SK-N-DZ (cell line): ENCODE results near the gene SLC25A21.

Source experiments
- DNase-seq: peaks from one replicate; pipeline ENCODE4 v3.0.0-alpha.2; 2015; ENCODE audit warnings: low spot score

The SLC25A21 gene

GRCh38 chr14:36664322-36665193 is 507.8 kb downstream of the SLC25A21 start:
- DNase-seq = no peak

- no peak for DNase-seq
Observed at GRCh38 chr14:36663404-36664321, 508.7 kb downstream of the SLC25A21 start.

- DNase-seq = no peak
Observed at GRCh38 chr14:36662543-36663403, 509.6 kb downstream of the SLC25A21 start.

- DNase-seq = no peak
Observed at GRCh38 chr14:36662258-36662542, 510.2 kb downstream of the SLC25A21 start.

GRCh38 chr14:36661506-36662257 is 510.7 kb downstream of the SLC25A21 start, which contains the start of gene PAX9:
TSS of gene PAX9 (plus strand) at chr14:36661860. CDS start at chr14:36662090, 230 bp downstream.
- no peak for DNase-seq

- no peak for DNase-seq
Observed at GRCh38 chr14:36660736-36661505, 511.5 kb downstream of the SLC25A21 start.

DNA sequence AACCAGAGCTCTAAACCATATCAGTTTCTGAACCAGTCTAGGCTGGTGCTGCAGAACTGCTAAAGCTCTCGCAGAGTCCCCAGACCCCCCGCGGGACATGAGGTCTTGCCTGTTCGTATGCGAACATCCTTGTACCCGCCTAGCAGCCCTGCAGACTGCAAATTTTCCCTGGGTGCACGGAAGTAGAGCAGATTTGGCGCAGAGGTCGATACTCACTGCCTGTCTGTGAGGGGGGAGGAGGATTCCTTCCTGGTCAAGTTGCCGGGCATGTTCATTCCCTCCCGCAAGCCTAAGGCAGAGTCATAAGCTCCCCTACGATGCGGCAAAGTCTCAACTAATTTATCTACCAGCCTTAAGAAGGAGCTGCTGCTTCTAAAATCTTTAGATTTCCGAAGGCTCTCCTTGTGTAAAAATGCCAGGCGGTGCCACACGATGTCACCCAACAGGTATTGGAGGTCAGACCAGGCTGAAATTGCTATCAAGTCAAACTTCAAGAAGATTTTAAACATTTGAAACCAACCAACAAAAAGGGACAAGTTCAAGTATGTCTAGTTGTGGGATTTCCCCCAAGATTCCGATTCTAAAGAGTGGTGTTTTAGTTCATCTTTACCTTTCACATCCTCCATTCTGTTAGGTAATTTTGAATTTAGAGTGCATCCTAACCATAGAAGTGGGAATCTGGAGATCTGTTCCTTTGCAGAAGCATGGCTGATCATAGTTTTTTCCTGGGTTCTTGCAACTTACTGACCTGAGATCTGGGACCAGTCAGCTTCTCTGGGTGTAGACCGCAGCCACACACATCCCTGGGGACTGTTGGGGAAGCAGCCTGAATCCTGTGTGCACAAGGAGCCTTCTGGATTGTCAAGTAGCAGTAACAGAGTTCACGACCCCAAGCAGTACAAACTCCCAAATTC is 512.3 kb downstream of the SLC25A21 start:
- no peak for DNase-seq

DNA sequence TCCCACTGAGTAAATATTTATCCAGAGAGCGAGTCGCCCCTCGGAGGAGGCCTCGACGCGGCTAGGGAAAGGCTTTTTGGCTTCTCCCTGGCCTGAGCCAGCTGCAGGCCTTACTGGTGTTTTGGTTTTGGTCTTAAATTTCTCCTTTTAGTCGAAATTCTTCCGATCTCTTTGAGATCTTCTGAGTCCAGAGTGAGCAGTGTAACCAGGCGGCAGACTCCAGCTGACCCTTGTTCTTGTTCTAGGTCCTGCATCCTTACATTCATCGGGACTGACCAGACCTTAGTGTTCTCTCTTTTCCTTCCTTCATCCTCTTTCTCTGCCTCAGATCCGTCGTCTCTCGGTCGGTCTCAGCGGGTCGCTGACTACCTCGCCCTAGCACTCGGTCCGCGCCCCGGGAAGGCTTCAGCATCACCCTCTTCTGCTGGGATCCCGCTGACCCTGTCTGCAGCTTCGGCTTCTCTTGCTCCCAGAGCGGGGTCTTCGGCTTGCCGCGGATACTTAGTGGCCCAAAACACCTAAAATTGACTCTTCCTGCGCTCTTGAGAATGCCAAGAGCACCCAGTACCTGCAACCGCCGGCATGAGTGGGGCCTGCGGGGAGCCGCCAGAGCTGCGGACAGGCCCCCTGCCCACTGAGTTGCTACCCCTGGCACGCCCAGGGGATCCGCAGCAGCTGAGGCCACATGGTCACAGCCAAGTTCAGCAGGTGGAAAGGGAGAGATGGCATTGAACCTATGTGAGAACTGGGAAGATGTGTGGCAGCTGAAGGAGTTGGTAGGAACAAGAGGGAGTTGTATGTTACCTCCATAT is 513.2 kb downstream of the SLC25A21 start:
- no peak for DNase-seq

- no peak for DNase-seq
Observed at GRCh38 chr14:36658123-36659009, 514.0 kb downstream of the SLC25A21 start.

- DNase-seq = no peak
Observed at GRCh38 chr14:36657399-36658122, 514.8 kb downstream of the SLC25A21 start.

- no peak for DNase-seq
Observed at GRCh38 chr14:36656687-36657398, 515.6 kb downstream of the SLC25A21 start.

GRCh38 chr14:36655963-36656686 is 516.3 kb downstream of the SLC25A21 start:
- DNase-seq = no peak

DNA sequence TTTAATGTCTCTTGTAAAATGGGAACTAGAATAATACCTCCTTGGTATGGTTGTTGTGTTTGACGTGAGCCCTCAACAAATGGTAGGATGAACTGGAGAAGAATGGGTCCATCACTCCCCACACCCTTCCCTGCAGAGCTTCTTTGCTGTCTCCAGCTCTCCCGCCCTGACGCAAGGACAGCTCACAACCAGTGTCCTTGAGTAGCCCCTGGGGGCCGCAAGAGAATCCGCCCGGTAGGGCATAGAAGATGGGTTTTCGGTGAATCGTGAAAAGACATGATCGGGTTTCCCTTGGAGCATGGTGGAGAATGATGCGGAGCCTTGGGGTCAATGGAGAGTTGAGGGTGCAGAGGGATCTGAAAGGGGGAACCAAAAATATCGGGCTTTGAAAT is 516.8 kb downstream of the SLC25A21 start:
- DNase-seq = no peak

DNA sequence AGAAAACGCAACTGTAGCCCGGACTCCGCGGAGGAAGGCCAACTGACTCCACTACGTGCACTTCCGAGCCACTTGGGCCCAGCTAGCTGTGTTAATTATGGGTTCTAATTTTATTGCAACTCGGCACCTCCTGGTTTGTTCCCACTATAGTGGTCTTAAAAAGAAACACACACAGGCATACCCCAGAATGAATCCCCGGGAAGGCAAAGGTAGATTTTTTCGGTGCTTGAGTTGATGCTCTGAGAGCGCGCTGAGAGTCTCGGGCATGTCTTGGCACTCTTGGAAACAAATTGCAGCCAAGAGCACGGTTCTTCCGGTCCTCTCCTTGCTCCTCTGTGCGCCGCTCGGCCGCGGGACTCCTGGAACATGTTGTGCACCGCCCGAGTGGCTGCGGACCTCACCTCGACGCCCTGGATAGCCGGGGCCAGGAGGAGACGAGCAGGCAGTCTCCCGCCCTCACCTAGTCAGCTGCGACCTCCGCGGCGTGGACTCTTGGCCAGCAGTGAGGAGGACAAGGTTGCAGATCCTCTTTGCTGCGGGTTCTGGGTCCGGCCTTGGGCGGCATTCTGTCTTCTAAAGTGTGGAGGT is 517.5 kb downstream of the SLC25A21 start:
- DNase-seq = no peak
